ENCODE data around the gene ROPN1B.
"Not testable (repeated sequence)": the region's sequence is repeated elsewhere in the genome, so short reads cannot be mapped to it uniquely, and the experiment has no call there.

DNA sequence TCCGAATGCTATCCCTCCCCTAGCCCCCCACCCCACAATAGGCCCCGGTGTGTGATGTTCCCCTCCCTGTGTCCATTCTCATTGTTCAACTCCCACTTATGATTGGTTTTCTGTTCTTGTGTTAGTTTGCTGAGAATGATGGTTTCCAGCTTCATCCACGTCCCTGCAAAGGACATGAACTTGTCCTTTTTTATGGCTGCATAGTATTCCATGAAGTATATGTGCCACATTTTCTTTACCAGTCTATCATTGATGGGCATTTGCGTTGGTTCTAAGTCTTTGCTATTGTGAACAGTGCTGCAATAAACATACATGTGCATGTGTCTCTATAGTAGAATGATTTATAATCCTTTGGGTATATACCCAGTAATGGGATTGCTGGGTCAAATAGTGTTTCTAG, 12.0 kb upstream of the ROPN1B start:
- not testable (repeated sequence) for TF ChIP-seq POLR2AphosphoS5 (IDR thresholded peaks at IDR 0.05)
- TF ChIP-seq, protein P1, sequence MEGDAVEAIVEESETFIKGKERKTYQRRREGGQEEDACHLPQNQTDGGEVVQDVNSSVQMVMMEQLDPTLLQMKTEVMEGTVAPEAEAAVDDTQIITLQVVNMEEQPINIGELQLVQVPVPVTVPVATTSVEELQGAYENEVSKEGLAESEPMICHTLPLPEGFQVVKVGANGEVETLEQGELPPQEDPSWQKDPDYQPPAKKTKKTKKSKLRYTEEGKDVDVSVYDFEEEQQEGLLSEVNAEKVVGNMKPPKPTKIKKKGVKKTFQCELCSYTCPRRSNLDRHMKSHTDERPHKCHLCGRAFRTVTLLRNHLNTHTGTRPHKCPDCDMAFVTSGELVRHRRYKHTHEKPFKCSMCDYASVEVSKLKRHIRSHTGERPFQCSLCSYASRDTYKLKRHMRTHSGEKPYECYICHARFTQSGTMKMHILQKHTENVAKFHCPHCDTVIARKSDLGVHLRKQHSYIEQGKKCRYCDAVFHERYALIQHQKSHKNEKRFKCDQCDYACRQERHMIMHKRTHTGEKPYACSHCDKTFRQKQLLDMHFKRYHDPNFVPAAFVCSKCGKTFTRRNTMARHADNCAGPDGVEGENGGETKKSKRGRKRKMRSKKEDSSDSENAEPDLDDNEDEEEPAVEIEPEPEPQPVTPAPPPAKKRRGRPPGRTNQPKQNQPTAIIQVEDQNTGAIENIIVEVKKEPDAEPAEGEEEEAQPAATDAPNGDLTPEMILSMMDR (IDR thresholded peaks at IDR 0.05) = not testable (repeated sequence)

Data from prostate gland (tissue), 2 donors.